GM12891 (cell line): ENCODE data around the gene ZBTB7B.
A peak's percentile ranks its signal among the peaks of the same experiment; 100 is the strongest.

ENCODE experiments used
- DNase-seq: peaks from one replicate; pipeline ENCODE4 v3.0.0; 2011; ENCODE audit warnings: low spot score; ENCODE audit not compliant: insufficient read length
- FAIRE-seq: peaks from 2 replicates; lab custom pipeline; 2011; peaks lifted over from hg19 to GRCh38; lab: Jason Lieb, UNC
- PAX5 ChIP-seq: IDR thresholded peaks from 2 replicates; pipeline ENCODE4 v1.6.1; 2011; ENCODE audit warnings: low read length, moderate library complexity, mild to moderate bottlenecking; ENCODE audit not compliant: insufficient read depth, severe bottlenecking
- POLR2A ChIP-seq: IDR thresholded peaks from 2 replicates; pipeline ENCODE4 v1.6.1; 2011; ENCODE audit warnings: low read depth, low read length, control low read depth
- POLR2AphosphoS5 ChIP-seq: IDR thresholded peaks from 2 replicates; pipeline ENCODE4 v1.6.1; 2011; ENCODE audit warnings: low read depth, low read length, control low read depth
- POU2F2 ChIP-seq: IDR thresholded peaks from 2 replicates; pipeline ENCODE4 v1.6.1; 2011; ENCODE audit warnings: low read depth, mild to moderate bottlenecking, control low read depth, low read length, moderate library complexity
- SPI1 ChIP-seq: IDR thresholded peaks from 2 replicates; pipeline ENCODE4 v1.6.1; 2011; ENCODE audit warnings: low read depth, low read length, control low read depth
- TAF1 ChIP-seq: IDR thresholded peaks from 2 replicates; pipeline ENCODE4 v1.6.1; 2011; ENCODE audit warnings: low read depth, low read length, control low read depth

Gene ZBTB7B

DNA sequence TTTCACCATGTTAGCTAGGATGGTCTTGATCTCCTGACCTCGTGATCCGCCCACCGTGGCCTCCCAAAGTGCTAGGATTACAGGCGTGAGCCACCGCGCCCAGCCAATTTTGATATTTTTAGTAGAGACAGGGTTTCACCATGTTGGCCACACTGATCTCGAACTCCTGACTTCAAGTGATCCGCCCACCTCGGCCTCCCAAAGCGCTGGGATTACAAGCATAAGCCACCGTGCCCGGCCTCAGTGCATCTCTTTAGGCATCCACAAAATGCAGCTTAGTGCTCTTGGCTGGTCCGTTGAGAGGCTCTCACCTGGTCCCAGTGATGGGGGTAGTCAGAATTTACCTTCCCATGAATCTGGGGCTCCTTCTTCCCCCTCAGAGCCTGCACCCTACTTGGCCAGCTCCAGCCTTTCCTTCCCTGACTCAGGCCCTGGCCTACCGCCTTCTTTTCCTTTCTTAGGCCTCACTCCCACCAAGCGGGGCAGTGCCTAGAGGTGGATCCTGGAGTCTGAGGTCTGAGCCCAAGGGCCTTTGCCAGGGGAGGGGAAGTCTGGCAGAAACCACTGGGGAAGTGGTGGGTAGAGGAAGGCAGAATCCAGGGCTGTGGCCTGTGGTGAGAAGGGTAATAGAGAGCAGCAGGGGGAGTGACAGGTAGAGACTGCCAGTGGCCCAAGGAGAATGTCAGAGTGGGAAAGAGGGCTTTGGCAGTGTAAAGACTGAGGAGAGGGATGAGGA lies 5.5 kb upstream of the ZBTB7B start:
- TF ChIP-seq SPI1 = 0 out of 2 replicates have a peak, but pooled peaks have one; percentile 3
- TF ChIP-seq POLR2A = no peak
- FAIRE-seq = no peak
- DNase-seq = no peak

- no peak for DNase-seq
- no peak for TF ChIP-seq PAX5
- no peak for TF ChIP-seq POLR2A
- TF ChIP-seq POU2F2 = no peak
- no peak for TF ChIP-seq TAF1
- no peak for TF ChIP-seq SPI1
- peak; percentile 41 for FAIRE-seq
These were observed 4.3 kb upstream of the ZBTB7B start for GRCh38 chr1:154998201-154998780.

- FAIRE-seq (peak; percentile 84), DNase-seq (peak; percentile 76)
- 0 out of 2 replicates have a peak, but pooled peaks have one; percentile 21 for TF ChIP-seq SPI1
- TF ChIP-seq POLR2A = peak; percentile 73
- TF ChIP-seq TAF1 = peak; percentile 51; the same call in 1 of the 2 replicates
- TF ChIP-seq PAX5 = no peak
- peak; percentile 71; the same call in 1 of the 2 replicates for TF ChIP-seq POLR2AphosphoS5
- no peak; the same call in none of the 2 replicates for TF ChIP-seq POU2F2
These were observed 3.6 kb upstream of the ZBTB7B start for GRCh38 chr1:154998818-154999570.

DNA sequence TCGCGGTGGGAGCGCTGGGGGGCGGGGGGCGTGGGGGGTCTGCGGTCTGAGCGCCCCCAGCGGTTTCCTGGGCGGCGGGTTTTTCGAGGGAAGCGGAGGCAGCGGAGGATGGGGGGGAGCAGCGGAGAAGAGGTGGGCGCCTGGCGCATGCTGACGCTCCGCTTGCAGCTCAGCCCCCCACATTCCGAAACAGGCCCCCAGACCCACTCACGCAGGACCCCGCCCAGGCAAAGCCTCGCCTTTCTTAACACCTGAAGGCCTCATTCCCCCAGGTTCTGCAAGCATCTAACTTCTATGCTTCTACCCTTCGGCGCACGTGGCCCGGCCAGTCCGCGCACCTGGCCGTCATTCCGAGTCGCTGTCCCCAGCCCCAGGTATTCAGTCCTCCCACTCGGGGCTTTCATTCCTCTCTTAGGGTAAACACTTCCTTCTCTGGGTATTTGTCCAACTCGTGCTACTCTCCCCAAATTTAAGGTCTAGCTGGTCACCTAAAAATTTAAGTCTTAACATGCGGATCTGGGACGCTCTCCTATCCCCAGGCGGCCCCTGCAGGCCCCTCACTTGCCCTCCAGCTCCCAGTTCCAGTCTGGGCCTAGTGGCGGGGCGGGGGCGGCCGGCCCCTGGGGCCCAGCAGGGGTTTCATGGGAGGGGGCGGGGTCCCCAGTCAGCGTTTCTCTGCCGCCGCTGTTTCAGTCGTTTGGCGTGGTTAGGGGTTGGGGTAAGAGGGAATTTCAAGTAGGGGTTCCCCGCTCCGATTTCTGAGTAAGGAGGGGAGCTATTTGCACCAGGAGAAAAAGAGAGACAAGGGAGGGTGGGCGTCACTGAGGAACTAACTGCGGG lies 2.8 kb upstream of the ZBTB7B start:
- FAIRE-seq = peak; percentile 9
- no peak; the same call in 1 of the 2 replicates for TF ChIP-seq SPI1
- no peak for TF ChIP-seq TAF1
- TF ChIP-seq POLR2A = peak; percentile 76; the same call in 1 of the 2 replicates
- TF ChIP-seq PAX5 = no peak
- TF ChIP-seq POU2F2 = peak; percentile 91
- peak; percentile 85 for TF ChIP-seq POLR2AphosphoS5
- no peak for DNase-seq

DNA sequence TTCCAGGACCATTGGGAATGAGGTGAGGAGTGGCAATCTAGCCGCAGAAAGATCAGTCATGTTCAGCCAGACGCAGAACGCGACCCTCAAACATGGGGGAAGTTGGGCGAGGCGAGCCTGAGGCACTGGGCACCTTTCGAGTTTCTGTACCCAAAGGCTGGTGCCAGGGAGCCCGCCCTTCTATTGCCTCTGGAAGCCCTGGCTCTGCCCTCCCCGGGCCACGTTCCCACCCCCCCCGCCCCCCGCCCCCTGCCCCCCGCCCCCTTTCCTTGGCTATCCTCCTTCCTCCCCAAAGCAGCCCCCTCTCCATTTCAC lies 2.2 kb upstream of the ZBTB7B start:
- DNase-seq (no peak), FAIRE-seq (no peak)
- TF ChIP-seq PAX5 = no peak
- TF ChIP-seq SPI1 = no peak
- no peak for TF ChIP-seq POLR2AphosphoS5
- TF ChIP-seq POU2F2 = no peak

DNA sequence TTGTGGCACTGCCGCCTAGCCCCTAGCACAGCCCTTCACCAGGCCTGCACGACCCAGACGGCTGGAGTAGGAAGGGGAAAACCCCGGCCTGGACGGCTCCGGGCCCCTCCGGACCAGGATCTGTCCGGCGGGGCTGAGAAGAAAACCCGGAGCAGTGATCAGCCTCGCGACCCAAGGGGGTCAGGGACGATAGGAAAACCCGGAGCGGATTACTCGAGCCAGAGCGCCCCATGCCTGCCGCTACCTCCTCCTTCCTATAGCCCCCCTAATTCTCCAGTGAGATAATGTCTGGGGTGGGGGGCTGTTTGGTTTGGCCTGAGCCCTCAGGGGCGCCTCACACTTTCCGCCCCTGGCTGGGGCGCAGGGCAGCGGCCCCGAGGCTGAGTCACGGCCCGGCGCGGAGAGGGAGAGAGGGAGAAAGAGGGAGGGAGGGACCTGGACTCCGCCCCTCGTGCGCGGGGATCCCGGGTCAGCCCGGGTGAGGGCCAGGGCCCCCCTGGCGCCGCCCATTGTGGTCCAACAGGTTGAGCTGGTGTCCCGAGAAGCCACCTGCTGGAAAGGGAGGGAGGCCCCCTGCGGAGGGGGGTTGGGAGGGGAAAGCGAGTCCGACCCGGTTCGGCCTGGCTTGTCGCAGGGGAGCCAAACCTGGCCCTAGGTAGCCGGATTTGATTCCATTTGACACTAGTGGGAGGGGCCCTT lies 1.7 kb upstream of the ZBTB7B start:
- DNase-seq = peak; percentile 84
- FAIRE-seq = peak; percentile 83
- TF ChIP-seq PAX5 (no peak), POLR2A (no peak), SPI1 (no peak), POU2F2 (peak; percentile 72; the same call in 1 of the 2 replicates)

- DNase-seq = no peak
- no peak for FAIRE-seq
- no peak for TF ChIP-seq SPI1
- no peak for TF ChIP-seq POLR2AphosphoS5
- TF ChIP-seq PAX5 = no peak
- TF ChIP-seq POLR2A = no peak
- TF ChIP-seq TAF1 = no peak
- TF ChIP-seq POU2F2 = no peak
These were observed 1.3 kb upstream of the ZBTB7B start for GRCh38 chr1:155001425-155001674.

- FAIRE-seq (peak; percentile 97), DNase-seq (peak; percentile 95)
- TF ChIP-seq POLR2AphosphoS5 (no peak), PAX5 (no peak), SPI1 (no peak), TAF1 (peak; percentile 48; the same call in 1 of the 2 replicates), POLR2A (no peak)
These were observed 733 bp upstream of the ZBTB7B start for GRCh38 chr1:155001675-155002463.
